ENCODE results near the gene NKX3-2. TPM values are rescaled to one million over a fixed set of nuclear protein-coding genes. Genes with fewer than 3 reads are reported as not detected.

NKX3-2 gene
- total and polyA plus RNA-seq, 9 of the 15 experiments (the other 6 are each of a cell fraction or from before 2014, with no cell fraction given), result 0.03 to 0.81 (median 0.27) TPM; not detected in 1

DNA sequence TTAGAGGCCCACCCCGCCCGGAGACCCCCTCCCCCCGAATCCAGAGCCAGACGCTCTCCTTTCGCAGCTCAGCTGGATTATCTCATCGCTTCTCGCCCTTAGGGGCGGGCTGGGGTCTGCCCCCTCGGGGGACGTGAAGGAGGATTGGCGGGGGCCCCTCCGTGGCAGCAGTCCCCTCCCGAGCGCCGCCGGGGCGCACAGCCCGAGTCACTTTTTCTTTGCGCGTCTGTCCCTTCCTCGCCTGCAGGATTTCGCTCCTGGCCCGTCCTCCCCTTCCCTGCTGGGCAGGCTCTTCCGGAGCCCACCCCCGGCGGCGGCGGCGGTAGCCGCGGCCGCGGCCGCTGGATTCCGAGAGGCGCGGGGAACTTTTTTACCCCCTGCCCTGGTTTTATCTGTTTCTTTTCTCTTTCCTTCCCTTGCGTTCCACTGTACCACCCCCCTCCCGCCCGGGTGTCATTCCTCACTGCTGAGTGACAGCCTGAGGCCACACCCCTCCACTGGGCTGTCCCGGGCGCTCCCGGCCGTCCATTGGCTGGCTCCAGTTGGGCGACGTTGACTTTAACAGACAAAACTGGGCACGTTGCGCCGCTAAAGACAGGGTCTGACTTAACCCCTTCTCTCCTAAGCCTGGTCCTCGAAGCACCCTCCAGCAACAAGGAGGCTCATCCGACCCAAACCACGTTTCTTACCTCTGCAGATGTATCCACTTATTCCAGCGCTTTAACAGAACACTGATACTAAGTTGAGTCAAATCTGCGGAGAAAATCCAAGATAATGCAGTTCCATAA is 492 bp upstream of the NKX3-2 start (continued):
- TF ChIP-seq, protein P1, sequence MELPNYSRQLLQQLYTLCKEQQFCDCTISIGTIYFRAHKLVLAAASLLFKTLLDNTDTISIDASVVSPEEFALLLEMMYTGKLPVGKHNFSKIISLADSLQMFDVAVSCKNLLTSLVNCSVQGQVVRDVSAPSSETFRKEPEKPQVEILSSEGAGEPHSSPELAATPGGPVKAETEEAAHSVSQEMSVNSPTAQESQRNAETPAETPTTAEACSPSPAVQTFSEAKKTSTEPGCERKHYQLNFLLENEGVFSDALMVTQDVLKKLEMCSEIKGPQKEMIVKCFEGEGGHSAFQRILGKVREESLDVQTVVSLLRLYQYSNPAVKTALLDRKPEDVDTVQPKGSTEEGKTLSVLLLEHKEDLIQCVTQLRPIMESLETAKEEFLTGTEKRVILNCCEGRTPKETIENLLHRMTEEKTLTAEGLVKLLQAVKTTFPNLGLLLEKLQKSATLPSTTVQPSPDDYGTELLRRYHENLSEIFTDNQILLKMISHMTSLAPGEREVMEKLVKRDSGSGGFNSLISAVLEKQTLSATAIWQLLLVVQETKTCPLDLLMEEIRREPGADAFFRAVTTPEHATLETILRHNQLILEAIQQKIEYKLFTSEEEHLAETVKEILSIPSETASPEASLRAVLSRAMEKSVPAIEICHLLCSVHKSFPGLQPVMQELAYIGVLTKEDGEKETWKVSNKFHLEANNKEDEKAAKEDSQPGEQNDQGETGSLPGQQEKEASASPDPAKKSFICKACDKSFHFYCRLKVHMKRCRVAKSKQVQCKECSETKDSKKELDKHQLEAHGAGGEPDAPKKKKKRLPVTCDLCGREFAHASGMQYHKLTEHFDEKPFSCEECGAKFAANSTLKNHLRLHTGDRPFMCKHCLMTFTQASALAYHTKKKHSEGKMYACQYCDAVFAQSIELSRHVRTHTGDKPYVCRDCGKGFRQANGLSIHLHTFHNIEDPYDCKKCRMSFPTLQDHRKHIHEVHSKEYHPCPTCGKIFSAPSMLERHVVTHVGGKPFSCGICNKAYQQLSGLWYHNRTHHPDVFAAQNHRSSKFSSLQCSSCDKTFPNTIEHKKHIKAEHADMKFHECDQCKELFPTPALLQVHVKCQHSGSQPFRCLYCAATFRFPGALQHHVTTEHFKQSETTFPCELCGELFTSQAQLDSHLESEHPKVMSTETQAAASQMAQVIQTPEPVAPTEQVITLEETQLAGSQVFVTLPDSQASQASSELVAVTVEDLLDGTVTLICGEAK (IDR thresholded peaks at IDR 0.05), result peak; percentile 34; the same call in 1 of the 2 replicates
- TF ChIP-seq, protein P1 (CRISPR knock-in tag; IDR thresholded peaks at IDR 0.05), result no peak
- TF ChIP-seq NFIC (IDR thresholded peaks at IDR 0.05) (0 out of 2 replicates have a peak, but pooled peaks have one; percentile 7), CHCHD3 (CRISPR knock-in tag; IDR thresholded peaks at IDR 0.05) (no peak), ZEB2 (IDR thresholded peaks at IDR 0.05) (no peak), PML (IDR thresholded peaks at IDR 0.05; ENCODE audit: low read length) (no peak), RBBP5 (IDR thresholded peaks at IDR 0.05; ENCODE audit: borderline replicate concordance, insufficient read depth, low read length, poor library complexity, severe bottlenecking) (peak; percentile 68), ARID2 (IDR thresholded peaks at IDR 0.05) (no peak), ZNF696 (CRISPR knock-in tag; conservative IDR thresholded peaks at IDR 0.05) (no peak), ZBTB7A (IDR thresholded peaks at IDR 0.05; ENCODE audit: borderline replicate concordance, control insufficient read depth, low read depth, low read length) (peak; percentile 93), ZNF311 (CRISPR knock-in tag; IDR thresholded peaks at IDR 0.05) (no peak), TEAD4 (IDR thresholded peaks at IDR 0.05; ENCODE audit: low read length) (peak; percentile 30; the same call in 1 of the 2 replicates), TEAD4 (CRISPR knock-in tag; IDR thresholded peaks at IDR 0.05; ENCODE audit: borderline replicate concordance) (no peak)
- TF ChIP-seq, protein P2, sequence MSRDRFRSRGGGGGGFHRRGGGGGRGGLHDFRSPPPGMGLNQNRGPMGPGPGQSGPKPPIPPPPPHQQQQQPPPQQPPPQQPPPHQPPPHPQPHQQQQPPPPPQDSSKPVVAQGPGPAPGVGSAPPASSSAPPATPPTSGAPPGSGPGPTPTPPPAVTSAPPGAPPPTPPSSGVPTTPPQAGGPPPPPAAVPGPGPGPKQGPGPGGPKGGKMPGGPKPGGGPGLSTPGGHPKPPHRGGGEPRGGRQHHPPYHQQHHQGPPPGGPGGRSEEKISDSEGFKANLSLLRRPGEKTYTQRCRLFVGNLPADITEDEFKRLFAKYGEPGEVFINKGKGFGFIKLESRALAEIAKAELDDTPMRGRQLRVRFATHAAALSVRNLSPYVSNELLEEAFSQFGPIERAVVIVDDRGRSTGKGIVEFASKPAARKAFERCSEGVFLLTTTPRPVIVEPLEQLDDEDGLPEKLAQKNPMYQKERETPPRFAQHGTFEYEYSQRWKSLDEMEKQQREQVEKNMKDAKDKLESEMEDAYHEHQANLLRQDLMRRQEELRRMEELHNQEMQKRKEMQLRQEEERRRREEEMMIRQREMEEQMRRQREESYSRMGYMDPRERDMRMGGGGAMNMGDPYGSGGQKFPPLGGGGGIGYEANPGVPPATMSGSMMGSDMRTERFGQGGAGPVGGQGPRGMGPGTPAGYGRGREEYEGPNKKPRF (IDR thresholded peaks at IDR 0.05; ENCODE audit: low read depth, low read length), result no peak
- TF ChIP-seq, protein P3, sequence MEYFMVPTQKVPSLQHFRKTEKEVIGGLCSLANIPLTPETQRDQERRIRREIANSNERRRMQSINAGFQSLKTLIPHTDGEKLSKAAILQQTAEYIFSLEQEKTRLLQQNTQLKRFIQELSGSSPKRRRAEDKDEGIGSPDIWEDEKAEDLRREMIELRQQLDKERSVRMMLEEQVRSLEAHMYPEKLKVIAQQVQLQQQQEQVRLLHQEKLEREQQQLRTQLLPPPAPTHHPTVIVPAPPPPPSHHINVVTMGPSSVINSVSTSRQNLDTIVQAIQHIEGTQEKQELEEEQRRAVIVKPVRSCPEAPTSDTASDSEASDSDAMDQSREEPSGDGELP (CRISPR knock-in tag; IDR thresholded peaks at IDR 0.05; ENCODE audit: borderline replicate concordance), result 0 out of 2 replicates have a peak, but pooled peaks have one; percentile 52
